Activated CD8-positive, alpha-beta memory T cell treated with anti-CD3 and anti-CD28 coated beads, Interleukin-2, amount 50 U/mL, for 4 hours (primary cell): ENCODE results near the gene PCDHB16.
"Not testable (repeated sequence)": the region's sequence is repeated elsewhere in the genome, so short reads cannot be mapped to it uniquely, and the experiment has no call there.

Experiments used
- DNase-seq: peaks from one replicate; pipeline ENCODE4 v3.0.0-alpha.2; 2020

PCDHB16 gene

DNA sequence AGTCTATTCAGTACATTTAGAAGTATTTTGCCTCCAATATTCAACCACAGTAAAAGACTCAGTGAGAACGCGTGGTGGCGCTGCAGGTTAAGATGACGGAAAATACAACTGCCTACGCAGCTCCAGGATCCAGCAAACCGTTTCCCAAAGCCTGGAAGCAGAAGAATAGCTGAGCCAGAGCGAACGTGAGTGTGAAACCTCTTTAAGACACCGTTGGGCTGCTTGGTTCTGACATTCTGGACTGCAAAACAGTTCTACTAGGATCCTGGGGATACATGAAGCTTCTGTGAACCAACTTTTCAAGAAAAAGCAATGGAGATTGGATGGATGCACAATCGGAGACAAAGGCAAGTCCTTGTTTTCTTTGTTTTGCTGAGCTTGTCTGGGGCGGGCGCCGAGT, at the start of gene PCDHB16:
TSS of gene PCDHB16 (plus strand) at position 140 of the 400 bp plus-strand sequence. CDS start at position 313, 173 bp downstream.
- DNase-seq, result no peak

DNA sequence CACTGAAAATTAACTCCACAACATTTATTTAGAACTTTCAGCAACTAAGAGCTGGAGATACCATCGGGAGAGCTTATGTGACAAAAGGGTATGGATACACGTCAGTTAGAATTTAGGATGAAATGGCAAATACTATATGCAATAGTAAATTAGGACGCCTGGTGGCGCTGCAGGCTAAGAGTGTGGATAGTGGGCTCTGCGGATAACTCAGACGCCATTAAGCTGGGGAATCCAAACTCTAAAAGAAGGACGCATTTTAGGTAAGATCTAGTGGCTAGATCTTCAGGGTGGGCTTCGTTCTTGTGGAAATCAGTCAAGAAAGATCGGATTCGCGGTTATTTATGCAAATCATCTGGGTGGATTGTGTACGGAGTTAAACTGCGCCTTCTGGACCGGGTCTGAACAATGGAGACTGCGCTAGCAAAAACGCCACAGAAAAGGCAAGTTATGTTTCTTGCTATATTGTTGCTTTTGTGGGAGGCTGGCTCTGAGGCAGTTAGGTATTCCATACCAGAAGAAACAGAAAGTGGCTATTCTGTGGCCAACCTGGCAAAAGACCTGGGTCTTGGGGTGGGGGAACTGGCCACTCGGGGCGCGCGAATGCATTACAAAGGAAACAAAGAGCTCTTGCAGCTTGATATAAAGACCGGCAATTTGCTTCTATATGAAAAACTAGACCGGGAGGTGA, 47.0 kb upstream of the PCDHB16 start, which contains the start of gene PCDHB5:
TSS of gene PCDHB5 (plus strand) at position 177 of the 688 bp plus-strand sequence. CDS start at position 406, 229 bp downstream.
- no peak for DNase-seq

DNA sequence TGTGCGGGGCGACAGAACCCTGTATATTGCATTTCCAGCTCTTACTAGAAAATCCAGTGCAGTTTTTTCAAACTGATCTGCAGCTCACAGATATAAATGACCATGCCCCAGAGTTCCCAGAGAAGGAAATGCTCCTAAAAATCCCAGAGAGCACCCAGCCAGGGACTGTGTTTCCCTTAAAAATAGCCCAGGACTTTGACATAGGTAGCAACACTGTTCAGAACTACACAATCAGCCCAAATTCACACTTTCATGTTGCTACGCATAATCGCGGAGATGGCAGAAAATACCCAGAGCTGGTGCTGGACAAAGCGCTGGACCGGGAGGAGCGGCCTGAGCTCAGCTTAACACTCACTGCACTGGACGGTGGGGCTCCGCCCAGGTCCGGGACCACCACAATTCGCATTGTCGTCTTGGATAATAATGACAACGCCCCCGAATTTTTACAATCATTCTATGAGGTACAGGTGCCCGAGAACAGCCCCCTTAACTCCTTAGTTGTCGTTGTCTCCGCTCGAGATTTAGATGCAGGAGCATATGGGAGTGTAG, 46.4 kb upstream of the PCDHB16 start:
- no peak for DNase-seq

DNA sequence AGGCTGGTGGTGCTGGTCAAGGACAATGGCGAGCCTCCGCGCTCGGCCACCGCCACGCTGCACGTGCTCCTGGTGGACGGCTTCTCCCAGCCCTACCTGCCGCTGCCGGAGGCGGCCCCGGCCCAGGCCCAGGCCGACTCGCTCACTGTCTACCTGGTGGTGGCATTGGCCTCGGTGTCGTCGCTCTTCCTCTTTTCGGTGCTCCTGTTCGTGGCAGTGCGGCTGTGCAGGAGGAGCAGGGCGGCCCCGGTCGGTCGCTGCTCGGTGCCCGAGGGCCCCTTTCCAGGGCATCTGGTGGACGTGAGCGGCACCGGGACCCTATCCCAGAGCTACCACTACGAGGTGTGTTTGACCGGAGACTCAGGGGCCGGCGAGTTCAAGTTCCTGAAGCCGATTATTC, 44.8 kb upstream of the PCDHB16 start:
- DNase-seq, result not testable (repeated sequence)

- no peak for DNase-seq
These were observed 32.4 kb upstream of the PCDHB16 start, which contains the start of gene PCDHB6 for GRCh38 chr5:141149812-141150211. Gene PCDHB6, plus strand, starts transcription at chr5:141150057. Its CDS starts 201 bp downstream, at chr5:141150258.

DNA sequence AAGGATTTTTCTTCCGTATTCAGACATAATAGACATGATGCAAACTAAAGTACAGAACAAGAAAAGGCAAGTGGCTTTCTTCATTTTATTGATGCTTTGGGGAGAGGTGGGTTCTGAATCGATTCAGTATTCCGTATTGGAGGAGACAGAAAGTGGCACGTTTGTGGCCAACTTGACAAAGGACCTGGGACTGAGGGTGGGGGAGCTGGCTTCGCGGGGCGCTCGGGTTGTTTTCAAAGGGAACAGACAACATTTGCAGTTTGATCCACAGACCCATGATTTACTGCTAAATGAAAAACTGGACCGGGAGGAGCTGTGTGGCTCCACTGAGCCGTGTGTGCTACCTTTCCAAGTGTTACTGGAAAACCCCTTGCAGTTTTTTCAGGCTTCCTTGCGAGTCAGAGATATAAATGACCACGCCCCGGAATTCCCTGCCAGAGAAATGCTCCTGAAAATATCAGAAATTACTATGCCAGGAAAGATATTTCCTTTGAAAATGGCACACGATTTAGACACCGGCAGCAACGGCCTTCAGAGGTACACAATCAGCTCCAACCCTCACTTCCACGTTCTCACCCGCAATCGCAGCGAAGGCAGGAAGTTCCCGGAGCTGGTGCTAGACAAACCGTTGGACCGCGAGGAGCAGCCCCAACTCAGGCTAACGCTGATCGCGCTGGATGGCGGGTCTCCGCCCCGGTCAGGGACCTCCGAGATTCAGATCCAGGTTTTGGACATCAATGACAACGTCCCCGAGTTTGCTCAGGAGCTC, 31.8 kb upstream of the PCDHB16 start:
- no peak for DNase-seq

DNA sequence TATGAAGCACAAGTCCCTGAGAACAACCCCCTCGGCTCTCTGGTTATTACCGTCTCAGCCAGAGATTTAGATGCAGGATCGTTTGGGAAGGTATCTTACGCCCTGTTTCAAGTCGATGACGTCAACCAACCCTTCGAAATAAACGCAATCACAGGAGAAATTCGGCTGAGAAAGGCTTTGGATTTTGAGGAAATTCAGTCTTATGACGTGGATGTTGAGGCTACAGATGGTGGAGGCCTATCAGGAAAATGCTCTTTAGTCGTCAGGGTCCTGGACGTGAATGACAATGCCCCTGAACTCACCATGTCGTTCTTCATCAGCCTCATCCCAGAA, 31.2 kb upstream of the PCDHB16 start:
- no peak for DNase-seq

- not testable (repeated sequence) for DNase-seq
These were observed 30.6 kb upstream of the PCDHB16 start for GRCh38 chr5:141151632-141152031.

DNA sequence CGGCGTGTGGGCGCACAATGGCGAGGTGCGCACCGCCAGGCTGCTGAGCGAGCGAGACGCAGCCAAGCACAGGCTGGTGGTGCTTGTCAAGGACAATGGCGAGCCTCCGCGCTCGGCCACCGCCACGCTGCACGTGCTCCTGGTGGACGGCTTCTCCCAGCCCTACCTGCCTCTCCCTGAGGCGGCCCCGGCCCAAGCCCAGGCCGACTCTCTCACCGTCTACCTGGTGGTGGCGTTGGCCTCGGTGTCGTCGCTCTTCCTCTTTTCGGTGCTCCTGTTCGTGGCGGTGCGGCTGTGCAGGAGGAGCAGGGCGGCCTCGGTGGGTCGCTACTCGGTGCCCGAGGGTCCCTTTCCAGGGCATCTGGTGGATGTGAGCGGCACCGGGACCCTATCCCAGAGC, 30.1 kb upstream of the PCDHB16 start:
- not testable (repeated sequence) for DNase-seq

DNA sequence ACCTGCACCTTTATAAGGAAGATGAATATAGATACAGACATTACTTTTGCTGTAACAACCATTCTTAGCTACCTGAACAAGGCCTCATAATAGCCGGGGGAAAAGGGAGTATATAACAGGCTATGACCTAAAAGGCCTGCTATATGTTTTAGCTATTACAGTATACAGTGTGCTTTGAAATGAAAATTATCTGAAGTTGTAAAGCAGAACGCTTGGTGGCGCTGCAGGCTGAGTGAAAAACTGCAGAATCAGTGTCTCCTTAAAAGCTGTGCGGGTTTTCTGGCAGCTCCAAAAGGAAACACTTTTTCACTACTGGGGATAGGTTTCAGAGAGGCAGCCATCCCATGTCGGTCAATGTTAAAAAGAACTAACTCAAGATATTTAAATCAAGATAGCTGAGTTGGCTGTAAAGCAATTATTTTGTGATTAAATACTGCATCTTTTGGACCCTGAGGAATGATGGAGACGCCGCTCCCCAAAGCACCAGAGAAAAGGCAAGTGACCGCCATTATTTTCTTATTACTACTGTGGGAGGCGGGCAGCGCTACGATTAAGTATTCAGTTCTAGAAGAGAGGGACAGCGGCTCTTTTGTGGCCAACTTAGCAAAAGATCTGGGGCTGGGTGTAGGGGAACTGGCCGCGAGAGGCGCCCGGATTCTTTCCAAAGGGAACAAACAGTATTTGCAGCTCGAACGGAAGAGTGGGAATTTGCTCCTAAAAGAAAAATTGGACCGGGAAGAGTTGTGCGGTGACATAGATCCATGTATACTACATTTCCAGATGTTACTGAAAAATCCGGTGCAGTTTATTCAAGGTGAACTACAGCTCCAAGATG, 26.4 kb upstream of the PCDHB16 start:
- DNase-seq, result no peak

DNA sequence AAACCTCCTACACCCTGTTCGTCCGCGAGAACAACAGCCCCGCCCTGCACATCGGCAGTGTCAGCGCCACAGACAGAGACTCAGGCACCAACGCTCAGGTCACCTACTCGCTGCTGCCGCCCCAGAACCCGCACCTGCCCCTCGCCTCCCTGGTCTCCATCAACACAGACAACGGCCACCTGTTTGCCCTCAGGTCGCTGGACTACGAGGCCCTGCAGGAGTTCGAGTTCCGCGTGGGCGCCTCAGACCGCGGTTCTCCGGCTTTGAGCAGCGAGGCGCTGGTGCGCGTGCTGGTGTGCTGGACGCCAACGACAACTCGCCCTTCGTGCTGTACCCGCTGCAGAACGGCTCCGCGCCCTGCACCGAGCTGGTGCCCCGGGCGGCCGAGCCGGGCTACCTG, 24.8 kb upstream of the PCDHB16 start:
- not testable (repeated sequence) for DNase-seq

DNA sequence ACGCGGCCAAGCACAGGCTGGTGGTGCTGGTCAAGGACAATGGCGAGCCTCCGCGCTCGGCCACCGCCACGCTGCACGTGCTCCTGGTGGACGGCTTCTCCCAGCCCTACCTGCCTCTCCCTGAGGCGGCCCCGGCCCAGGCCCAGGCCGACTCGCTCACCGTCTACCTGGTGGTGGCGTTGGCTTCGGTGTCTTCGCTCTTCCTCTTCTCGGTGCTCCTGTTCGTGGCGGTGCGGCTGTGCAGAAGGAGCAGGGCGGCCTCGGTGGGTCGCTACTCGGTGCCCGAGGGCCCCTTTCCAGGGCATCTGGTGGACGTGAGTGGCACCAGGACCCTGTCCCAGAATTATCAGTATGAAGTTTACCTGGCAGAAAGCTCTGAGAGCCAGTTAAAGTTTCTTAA, 24.3 kb upstream of the PCDHB16 start:
- DNase-seq, result not testable (repeated sequence)

GRCh38 chr5:141172381-141173204, 9.6 kb upstream of the PCDHB16 start, which contains the start of gene PCDHB7:
Gene PCDHB7, plus strand, starts transcription at chr5:141172644. Its CDS starts 192 bp downstream, at chr5:141172836.
- no peak for DNase-seq

DNA sequence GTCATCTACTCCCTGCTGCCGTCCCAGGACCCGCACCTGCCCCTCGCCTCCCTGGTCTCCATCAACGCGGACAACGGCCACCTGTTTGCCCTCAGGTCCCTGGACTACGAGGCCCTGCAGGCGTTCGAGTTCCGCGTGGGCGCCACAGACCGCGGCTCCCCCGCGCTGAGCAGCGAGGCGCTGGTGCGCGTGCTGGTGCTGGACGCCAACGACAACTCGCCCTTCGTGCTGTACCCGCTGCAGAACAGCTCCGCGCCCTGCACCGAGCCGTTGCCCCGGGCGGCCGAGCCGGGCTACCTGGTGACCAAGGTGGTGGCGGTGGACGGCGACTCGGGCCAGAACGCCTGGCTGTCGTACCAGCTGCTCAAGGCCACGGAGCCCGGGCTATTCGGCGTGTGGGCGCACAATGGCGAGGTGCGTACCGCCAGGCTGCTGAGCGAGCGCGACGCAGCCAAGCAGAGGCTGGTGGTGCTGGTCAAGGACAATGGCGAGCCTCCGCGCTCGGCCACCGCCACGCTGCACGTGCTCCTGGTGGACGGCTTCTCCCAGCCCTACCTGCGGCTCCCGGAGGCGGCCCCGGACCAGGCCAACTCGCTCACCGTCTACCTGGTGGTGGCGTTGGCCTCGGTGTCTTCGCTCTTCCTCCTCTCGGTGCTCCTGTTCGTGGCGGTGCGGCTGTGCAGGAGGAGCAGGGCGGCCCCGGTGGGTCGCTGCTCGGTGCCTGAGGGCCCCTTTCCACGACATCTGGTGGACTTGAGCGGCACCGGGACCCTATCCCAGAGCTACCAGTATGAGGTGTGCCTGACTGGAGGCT, 7.7 kb upstream of the PCDHB16 start:
- DNase-seq, result not testable (repeated sequence)

DNA sequence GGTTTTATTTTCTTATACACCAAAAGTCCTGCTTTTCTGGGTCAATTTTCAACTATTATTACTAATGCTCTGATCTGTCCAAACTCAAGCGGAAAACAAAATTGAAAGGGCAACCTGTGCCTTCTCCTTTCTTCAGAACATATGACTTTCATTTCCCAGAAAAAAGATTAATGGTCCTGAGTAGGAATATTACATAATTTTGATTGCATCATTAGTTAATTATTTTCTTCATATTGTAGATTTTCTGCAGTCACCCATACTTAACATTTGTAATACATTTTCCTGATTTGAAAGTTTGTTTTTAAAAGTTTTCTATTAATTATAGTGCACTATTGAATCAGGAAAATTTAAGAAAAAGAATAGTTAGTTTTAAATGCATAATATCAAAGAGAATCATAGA, 6.3 kb upstream of the PCDHB16 start:
- DNase-seq, result no peak

- DNase-seq, result not testable (repeated sequence)
These were observed 4.5 kb upstream of the PCDHB16 start, which contains the start of gene PCDHB8 for GRCh38 chr5:141177577-141178191. Gene PCDHB8, plus strand, starts transcription at chr5:141177790. Its CDS starts 245 bp downstream, at chr5:141178035.

DNA sequence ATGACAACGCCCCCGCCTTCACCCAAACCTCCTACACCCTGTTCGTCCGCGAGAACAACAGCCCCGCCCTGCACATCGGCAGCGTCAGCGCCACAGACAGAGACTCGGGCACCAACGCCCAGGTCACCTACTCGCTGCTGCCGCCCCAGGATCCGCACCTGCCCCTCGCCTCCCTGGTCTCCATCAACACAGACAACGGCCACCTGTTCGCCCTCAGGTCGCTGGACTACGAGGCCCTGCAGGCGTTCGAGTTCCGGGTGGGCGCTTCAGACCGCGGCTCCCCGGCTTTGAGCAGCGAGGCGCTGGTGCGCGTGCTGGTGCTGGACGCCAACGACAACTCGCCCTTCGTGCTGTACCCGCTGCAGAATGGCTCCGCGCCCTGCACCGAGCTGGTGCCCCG, 2.8 kb upstream of the PCDHB16 start:
- DNase-seq, result not testable (repeated sequence)

- not testable (repeated sequence) for DNase-seq
These were observed 2.3 kb upstream of the PCDHB16 start for GRCh38 chr5:141179876-141180275.

DNA sequence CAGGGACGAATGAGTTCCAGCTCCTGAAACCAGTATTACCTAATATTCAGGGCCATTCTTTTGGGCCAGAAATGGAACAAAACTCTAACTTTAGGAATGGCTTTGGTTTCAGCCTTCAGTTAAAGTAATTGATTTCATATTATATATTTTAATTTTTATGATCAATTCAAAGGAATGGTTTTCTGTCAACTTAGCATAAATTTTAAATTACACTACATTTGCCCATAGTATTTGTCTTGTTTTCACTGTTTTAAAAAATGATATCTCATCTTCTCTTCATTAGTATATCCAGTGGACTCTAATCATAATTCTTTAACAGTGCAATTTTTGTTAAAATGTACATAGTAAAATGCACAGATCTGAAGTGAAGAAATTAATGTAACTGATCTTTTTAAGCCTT, 1.9 kb upstream of the PCDHB16 start:
- DNase-seq, result no peak

DNA sequence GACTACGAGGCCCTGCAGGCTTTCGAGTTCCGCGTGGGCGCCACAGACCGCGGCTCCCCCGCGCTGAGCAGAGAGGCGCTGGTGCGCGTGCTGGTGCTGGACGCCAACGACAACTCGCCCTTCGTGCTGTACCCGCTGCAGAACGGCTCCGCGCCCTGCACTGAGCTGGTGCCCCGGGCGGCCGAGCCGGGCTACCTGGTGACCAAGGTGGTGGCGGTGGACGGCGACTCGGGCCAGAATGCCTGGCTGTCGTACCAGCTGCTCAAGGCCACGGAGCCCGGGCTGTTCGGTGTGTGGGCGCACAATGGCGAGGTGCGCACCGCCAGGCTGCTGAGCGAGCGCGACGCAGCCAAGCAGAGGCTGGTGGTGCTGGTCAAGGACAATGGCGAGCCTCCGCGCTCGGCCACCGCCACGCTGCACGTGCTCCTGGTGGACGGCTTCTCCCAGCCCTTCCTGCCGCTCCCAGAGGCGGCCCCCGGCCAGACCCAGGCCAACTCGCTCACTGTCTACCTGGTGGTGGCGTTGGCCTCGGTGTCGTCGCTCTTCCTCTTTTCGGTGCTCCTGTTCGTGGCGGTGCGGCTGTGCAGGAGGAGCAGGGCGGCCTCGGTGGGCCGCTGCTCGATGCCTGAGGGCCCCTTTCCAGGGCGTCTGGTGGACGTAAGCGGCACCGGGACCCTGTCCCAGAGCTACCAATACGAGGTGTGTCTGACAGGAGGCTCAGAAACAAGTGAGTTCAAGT, 2.1 kb downstream of the PCDHB16 start:
- not testable (repeated sequence) for DNase-seq
